Measurements from ENCODE around the gene ARHGAP28.

The ARHGAP28 gene

GRCh38 chr18:6940451-6940850 lies 210.9 kb downstream of the ARHGAP28 start:
- no peak for DNase-seq

- DNase-seq: no peak
Measured at GRCh38 chr18:6941996-6942395, 212.5 kb downstream of the ARHGAP28 start.

GRCh38 chr18:6942742-6943141 lies 213.2 kb downstream of the ARHGAP28 start:
- no peak for DNase-seq

DNA sequence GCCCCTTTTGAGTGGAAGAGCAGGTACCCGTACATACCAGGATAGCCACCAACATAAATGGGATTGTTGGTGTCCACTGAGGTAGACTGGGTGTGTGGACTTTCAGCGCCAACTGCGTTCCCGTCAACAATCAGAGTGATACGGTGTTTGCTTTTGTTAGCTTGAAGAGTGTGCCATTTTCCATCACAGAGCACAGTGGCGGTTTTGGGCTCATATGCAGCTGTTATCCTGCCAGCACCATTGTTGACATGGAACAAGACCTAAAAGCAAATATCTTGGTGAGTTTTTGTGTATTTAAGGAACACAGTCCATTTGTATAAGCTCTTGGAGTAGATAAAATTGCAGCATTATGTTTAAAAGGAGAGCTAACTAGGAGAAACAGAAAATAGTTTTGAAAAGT lies 213.6 kb downstream of the ARHGAP28 start:
- DNase-seq: no peak

DNA sequence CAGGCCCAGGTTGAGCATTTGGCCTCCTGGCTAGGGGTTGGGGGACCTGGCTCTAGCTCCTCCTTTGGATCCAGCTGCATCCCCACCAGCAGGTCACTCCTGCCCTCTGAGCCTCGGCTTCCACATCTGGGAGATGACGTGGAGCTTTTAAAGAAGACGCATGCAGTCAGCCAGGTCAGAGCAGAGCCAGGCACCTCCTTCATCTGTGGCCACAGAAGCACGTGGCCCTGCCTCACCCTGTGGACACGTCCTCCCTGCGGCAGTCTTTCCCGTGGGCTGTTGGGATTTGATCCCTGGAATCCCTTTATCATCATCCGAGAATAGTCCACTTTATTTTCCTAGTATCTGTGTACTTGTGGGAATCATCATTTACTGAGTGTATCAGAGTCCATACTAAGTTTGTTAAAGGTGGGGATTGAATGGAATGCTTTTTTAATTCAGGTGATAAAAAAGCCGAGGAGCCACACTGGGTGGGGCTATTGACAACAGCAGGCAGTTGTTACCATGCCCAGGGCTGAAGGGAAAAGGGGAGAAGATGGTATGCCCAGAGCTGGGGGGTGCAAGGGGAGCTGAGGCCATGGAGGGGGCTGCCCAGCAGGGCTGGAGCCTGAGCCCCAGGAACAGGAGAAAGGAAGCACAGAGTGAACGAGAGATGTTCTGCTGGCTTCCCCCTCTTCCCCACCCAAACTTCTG lies 218.0 kb downstream of the ARHGAP28 start:
- no peak for DNase-seq

- DNase-seq: no peak
Measured at GRCh38 chr18:6948281-6949055, 219.0 kb downstream of the ARHGAP28 start.

- peak; percentile 10 for DNase-seq
Measured at GRCh38 chr18:6949800-6950586, 220.5 kb downstream of the ARHGAP28 start.

DNA sequence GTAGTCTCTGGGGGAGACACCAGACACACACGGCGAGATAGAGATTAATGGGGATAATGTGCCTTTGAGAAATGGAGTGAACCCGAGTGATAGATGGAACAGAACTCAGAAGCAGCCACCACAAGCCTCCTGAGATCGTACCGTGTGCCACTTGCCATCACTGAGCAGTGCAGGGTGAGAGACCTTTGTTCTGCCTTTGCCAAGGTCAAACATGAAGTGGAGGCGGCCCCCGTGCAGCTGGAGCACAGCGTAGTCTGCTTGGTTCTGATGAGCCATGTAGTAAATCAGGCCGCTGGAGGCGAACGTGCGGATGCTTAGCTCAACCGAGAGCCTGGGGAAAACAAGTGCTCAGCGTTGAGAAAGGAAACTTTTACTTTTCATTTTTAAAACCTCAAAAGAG lies 221.1 kb downstream of the ARHGAP28 start:
- DNase-seq: no peak

DNA sequence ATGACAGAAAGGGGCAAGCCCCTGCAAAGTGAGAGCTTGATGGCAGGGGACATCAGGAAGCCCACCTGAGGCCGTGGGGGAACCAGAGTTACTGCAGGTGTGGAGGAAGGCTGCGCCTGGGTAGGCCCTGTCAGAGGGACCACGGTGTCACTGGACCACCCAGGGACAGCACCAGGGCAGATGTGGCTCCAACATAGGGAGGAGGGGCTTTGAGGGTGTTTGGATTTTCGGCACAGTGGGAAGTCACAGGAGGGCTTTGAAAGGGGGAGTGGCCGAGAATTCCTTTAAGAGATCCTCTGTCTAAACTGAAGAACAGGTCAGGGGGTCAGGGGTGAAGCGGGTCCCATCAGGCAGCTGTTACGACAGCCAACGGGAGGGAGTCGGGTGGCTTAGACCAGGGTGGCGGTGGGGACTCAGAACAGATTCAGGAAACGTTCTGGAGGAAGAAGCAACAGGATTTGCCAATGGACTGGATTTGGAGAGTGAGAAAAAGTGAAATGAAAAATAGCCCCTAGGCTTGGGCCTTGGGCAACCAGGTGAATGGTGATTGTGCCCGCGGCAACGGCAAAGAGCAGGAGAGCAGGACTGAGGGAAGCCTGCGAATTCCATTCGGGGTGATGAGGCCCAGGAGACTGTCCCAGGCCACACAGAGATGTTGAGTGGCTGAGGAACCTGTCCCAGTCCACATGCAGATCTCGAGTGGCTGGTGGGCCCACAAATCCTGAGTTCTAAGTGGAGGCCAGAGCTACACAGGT lies 222.0 kb downstream of the ARHGAP28 start:
- no peak for DNase-seq

- no peak for DNase-seq
Measured at GRCh38 chr18:6954501-6954900, 225.0 kb downstream of the ARHGAP28 start.

- no peak for DNase-seq
Measured at GRCh38 chr18:6955304-6955703, 225.8 kb downstream of the ARHGAP28 start.

DNA sequence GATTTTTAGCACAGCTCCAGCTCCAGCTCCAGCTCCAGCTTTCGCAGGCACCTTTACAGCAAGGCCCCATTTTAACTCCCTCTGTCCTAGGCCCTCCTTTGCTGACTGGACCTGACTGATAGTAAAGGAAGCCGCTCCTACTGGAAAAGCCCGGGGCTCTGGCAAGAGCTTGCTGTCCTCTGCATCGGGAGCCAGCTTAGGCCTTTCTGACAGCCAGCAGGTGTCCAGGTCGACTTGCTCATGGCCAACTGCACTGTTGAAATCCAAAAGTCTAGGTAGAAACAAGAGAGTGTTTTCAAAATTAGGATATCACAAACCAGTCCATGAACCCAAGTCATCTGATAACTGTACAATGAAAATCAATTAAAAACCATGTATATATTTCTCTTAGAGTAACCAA lies 227.0 kb downstream of the ARHGAP28 start:
- DNase-seq: no peak

GRCh38 chr18:6956999-6957398 lies 227.5 kb downstream of the ARHGAP28 start:
- no peak for DNase-seq

DNA sequence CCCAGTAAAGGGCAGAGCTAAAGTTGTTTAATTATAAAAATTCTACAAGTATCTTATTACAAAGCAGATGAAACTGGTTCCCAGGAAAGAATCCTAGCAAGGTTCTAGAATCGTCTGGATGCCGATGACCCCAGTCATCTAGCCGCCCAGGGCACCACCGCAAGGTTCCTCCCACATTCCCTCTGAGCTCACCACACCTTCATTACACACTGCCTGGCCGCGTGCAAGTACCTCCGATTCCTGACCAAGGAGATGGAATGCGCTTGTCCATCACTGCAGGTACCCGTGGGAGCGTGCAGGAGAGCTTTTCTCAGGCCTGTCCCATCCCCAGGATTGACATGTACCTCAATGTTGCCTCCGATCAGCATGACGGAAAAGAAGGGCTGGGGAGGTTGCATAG lies 229.6 kb downstream of the ARHGAP28 start:
- no peak for DNase-seq

DNA sequence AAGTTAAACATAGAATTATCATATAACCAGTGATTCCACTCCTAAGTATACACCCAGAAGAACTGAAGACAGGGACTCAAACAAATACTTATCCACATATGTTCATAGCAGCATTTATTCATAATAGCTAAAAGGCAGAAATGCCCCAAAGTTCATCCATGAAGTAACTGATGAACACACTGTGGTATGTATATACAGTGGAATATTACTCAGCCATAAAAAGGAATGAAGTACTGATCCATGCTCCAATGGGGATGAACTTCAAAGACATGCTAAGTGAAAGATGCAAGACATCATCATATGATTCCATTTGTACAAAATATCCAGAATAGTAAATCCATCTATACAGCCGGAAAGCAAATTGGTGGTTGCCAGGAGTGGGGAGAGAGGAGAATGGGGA lies 230.6 kb downstream of the ARHGAP28 start:
- DNase-seq: no peak

GRCh38 chr18:6960656-6961055 lies 231.1 kb downstream of the ARHGAP28 start:
- DNase-seq: no peak

GRCh38 chr18:6961331-6961730 lies 231.8 kb downstream of the ARHGAP28 start:
- no peak for DNase-seq

DNA sequence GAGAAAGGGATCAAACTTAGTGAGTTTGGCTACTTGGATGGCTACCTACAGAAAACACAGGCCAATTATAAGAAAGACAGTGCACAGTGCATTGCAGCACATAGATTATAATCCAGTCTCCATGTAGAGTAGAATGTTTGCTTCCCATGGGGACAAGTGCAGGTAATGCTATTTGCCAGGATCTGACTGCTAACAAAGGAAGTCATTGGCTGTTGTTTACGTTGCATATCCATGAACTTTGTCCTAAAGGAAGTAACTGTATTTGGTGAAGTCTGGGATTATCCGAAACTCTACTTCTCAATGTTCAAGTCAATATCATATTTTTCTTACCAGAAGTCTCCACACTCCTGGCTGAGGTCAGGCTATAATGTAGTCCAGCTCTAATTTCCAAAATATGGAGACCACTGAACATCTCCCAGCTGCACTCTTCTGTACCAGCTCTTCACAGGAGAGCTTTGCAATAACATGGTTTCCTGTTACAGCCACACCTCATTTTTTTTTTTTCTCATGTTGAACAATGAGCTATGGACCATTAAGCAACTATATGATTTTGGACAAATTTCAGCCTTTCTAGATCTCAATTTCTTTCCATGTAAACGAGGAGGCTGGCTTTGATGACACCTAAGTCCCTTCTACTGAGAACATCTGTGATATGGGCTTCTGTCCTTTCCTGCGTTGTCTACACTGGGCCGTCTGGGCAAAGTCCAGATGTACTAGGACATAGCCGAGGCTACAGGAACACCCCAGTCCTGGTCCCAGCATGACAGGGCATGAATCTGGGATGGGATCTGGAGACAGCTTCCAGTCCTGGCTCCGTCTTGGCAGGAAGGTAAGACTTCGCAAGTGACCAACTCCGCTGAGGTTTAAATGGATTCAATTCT lies 233.3 kb downstream of the ARHGAP28 start:
- no peak for DNase-seq

DNA sequence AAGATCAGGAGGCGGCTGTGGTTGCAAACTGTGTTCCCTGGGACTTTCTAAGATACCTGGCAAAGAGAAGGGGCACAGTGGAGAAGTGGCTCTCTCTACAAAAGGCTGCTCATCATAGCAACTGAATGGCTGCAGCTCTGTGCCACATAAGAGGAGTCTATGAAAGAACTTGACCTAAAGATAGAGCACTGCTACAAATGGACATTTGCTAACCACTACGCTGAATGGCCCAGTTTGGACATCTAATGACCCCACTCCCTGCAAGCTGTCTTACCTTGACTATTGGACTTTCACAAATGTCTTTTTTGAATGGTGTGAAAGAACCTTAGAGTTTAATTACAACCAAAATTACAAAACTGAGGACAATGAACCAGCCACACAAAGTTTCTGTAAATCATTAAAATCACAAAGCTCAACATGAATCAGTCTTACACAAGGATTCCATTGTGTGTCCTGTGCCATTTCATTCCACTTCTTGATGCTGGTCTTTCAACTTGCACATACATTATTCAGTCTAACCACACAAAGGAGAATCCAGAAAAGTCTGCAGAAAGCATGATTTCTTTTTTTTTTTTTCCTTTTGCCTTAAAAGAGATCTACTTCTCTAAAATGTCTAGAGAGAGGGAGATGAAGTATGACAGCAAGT lies 234.1 kb downstream of the ARHGAP28 start:
- no peak for DNase-seq
